IMR-90 (cell line): ENCODE measurements around the gene ZNF695.
"Not testable (repeated sequence)": the region's sequence is repeated elsewhere in the genome, so short reads cannot be mapped to it uniquely, and the experiment has no call there.

Source experiments
- BHLHE40 ChIP-seq: fragments of 150-350 bp; IDR thresholded peaks from 2 replicates; pipeline ENCODE4 v1.6.1; 2016; ENCODE audit warnings: mild to moderate bottlenecking, low read depth, low read length
- CEBPB ChIP-seq: IDR thresholded peaks from 2 replicates; pipeline ENCODE4 v1.6.1; 2012; ENCODE audit warnings: low read depth, low read length, improper control_type of control experiment
- CHD1 ChIP-seq: IDR thresholded peaks from 2 replicates; pipeline ENCODE4 v1.6.1; 2012; ENCODE audit warnings: low read depth, low read length, improper control_type of control experiment
- CTCF ChIP-seq: conservative IDR thresholded peaks from 2 replicates; pipeline ENCODE4 v1.5.1; 2012; ENCODE audit warnings: mild to moderate bottlenecking, low read depth, low read length, improper control_type of control experiment
- MAFK ChIP-seq: IDR thresholded peaks from 2 replicates; pipeline ENCODE4 v1.6.1; 2012; ENCODE audit warnings: low read depth, low read length, improper control_type of control experiment
- POLR2A ChIP-seq: IDR thresholded peaks from 2 replicates; pipeline ENCODE4 v1.6.1; 2012; ENCODE audit warnings: mild to moderate bottlenecking, low read depth, low read length
- RAD21 ChIP-seq: IDR thresholded peaks from 2 replicates; pipeline ENCODE4 v1.6.1; 2012; ENCODE audit warnings: low read length, improper control_type of control experiment
- RFX5 ChIP-seq: IDR thresholded peaks from 2 replicates; pipeline ENCODE4 v1.8.0; 2012; ENCODE audit warnings: low read depth, mild to moderate bottlenecking, low read length, moderate library complexity
- SMC3 ChIP-seq: fragments of 150-350 bp; IDR thresholded peaks from 2 replicates; pipeline ENCODE4 v1.6.1; 2016; ENCODE audit warnings: low read depth, mild to moderate bottlenecking, antibody characterized with exemption, low read length, moderate library complexity
- USF2 ChIP-seq: fragments of 150-350 bp; IDR thresholded peaks from 2 replicates; pipeline ENCODE4 v1.6.1; 2017; ENCODE audit warnings: mild to moderate bottlenecking, antibody characterized with exemption, low read length, low read depth

- TF ChIP-seq CTCF, POLR2A, SMC3, BHLHE40, CEBPB, MAFK, USF2, RAD21, RFX5, CHD1: not testable (repeated sequence)
Measured at GRCh38 chr1:247004081-247004480, 3.8 kb downstream of the ZNF695 start.
